Activated T-cell treated with anti-CD3 and anti-CD28 coated beads for 24 hours (primary cell): ENCODE data around the gene RPTOR.

Experiments used
- DNase-seq: peaks from one replicate; pipeline ENCODE4 v3.0.0-alpha.2; 2020; ENCODE audit warnings: low read depth

Gene RPTOR

DNA sequence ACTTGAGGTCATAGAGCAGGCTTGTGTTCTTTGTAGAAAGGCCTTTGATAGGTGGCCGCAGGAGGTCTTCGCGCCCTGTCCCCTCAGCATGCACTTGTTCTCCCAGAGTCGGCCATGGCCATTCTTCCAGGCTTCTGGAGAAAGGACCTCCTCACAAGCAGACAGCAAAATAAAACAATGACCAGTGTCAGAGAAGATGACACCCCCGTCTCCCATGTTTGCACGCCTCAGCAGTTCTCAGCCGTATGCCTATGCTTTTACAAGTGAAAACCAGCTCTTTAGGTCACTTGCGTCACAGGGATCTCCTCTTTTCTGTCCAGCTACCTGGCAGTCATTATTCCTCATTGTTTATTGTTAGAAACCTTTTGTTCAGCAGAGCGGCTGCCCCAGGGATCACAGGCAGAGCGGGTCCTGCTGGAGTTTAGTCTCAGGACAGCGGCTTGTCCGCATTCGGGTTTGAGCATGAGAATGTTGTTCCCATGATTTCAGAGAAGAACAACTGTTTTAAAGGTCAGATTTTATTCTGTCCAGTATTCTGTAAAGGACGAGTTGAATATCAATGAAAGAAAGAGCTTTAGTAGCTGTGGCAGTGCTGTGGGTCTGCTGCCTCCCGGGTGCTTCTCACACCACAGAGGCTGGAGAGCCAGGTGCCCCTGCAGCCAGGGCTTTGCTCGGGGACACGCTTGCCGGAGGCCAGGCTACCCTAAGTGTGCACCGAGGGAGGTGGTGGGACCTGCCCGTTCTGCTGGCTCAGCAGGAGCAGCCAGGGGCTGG is 123.9 kb downstream of the RPTOR start:
- no peak for DNase-seq

DNA sequence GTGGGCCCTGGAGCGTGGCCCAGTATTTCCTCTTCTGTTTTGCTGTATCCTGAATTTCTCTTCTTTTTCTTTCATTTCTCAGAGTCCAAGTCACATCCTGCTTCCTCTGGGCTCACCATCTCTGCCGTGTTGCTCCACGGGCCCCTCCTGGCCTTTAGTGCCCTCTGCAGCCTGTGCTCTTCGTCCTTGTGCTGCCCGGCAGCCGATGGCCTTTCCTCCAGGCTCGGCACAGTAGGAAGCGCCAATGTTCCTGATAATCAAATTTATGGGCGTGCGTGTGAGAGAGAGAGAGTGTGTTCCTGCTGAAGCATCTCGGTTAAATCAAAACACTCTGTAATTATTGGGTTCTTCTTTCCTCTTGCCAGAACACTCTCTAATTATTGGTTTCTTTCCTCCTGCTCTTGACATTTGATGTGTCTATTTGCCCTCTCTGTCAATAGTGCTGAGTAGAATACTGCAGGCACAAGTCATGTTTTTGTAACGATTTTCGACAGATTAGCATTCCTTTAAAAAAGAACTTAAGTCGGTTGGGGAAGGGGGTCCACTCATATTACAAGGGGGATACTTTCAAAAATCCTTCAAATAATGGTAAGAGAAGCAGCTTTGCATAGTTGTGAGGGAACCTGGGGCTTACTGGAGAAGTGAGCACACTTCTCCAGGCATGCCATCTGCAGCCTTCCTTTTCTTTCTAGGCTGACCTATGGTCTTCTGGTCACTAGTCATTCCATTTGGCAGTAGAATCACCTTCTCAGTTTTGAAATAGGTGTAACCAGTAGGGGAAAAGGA is 126.6 kb downstream of the RPTOR start:
- no peak for DNase-seq

DNA sequence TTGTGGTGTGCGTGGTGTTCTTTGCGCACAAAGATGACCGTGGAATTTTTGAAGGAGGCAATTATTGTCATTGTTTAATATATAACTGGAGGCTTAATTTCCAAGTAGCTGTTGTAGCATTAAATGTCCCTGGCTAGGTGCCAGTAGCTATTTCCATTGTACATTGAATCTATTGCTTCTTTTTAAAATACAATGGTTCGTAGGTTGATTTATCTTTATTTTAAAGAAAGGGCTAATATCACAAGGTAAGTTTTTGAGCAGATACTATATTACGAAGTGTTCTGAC is 127.1 kb downstream of the RPTOR start:
- no peak for DNase-seq

DNA sequence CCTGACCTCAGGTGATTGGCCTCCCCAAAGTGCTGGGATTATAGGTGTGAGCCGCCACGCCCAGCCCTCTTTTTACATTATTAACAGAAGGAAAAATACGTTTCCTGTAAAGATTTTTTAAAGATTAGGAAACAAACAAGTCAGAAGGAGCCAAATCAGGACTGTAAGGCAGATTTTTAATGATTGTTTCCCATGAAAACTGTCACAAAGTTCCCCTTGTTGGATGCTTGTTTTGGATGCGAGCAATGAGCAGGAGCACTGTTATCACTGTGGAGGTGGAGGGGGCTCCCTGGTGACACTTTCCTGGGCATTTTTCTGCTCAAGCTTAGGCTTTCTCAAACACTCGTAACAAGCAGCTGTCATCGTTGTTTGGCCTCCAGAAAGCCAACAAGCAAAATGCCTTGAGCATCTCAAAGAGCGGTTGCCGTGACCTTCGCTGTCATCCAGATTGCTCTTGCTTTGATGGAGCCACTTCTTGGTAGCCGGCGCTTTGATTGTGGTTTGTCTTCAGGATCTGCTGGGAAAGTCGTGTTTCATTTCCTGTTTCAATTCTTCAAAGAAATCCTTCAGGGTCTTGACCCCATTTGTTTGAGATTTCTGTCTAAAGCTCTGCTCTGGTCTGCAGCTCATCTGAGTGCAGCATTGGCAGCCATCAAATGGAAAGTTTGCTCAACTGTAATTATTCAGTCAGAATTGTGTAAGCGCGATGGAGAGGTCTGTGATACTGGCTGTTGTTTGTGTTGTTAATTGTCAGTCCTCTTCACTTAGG is 128.7 kb downstream of the RPTOR start:
- no peak for DNase-seq

- DNase-seq, result no peak
These were observed 130.9 kb downstream of the RPTOR start for GRCh38 chr17:80675438-80676095.

DNA sequence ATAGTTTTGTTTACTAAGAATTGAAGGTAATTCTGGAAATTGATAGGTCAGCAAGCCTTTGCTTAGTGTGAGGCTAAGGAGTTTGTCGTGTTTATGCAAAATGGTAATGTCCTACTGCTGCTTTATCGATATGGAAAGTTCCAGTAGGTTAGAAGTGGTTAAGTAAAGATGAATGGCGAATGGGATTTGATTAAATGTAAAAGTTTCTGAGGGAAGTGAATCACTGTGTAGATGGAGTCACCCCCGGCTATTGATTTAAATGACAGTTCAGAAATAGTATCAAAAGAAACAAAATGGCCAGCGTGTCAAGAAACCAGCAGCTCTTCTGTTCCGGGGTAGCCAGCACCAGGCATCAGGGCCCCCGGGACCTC is 131.4 kb downstream of the RPTOR start:
- DNase-seq, result no peak

DNA sequence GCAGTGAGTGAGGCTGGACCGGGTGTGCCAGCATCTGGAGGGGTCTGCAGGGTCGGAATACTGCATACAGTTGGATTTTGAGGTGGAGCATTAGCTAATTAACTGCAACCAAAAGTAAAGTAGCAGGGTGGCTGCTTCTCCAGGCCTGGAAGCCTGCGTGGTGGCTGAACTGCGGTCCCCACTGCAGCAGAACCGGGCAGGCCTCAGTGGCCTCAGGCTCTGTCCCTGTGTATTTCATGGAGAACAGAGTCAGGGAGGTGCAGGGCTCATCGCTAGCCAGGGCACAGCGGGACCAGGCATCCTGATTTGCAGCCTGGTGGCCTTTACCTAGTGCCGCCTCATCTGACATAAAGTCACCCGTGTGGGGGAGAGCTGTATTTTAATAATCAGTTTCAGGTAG is 131.9 kb downstream of the RPTOR start:
- no peak for DNase-seq

- DNase-seq, result no peak
These were observed 132.6 kb downstream of the RPTOR start for GRCh38 chr17:80677214-80677756.

- DNase-seq, result no peak
These were observed 135.2 kb downstream of the RPTOR start for GRCh38 chr17:80679816-80680215.

- DNase-seq, result no peak
These were observed 136.6 kb downstream of the RPTOR start for GRCh38 chr17:80681215-80681614.

DNA sequence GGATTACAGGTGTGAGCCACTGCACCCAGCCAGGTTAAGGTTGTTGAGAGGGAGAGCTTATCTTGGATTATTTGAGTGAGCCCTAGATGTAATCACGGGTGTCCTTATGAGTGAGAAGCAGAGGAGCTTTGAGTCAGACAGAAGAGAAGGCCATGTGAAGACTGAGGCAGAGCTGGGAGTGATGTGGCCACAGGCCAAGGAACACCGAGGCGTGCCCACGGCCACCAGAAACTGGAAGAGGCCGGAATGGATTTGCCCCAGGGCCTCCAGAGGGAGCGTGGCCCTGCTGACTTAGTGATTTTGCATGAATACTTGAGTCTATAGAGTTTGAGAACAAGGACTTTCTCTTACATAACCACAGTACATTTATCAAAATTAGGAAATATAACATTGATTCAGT is 137.7 kb downstream of the RPTOR start:
- no peak for DNase-seq

DNA sequence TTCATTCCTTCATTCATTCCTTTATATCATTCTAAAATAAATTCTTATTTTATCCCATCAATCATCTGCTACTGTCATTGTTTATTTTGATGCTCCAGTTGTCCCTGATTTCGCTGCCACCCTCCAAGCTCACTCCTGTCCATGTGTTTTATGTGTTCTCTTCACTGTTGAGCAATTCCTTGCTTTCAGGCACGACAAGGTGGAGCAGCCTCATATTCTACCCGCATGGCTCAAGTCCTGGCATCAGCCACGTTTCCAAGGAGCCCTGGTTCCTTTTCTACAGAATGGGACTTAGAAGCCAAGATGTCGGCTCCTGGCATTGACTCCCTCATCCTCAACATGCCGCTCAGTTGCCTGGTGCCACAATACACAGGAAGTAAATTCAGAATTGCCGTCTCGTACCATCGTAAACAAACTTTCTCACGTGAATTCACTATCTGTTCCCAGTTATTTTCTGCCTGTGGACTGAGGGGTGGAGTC is 139.0 kb downstream of the RPTOR start:
- no peak for DNase-seq

DNA sequence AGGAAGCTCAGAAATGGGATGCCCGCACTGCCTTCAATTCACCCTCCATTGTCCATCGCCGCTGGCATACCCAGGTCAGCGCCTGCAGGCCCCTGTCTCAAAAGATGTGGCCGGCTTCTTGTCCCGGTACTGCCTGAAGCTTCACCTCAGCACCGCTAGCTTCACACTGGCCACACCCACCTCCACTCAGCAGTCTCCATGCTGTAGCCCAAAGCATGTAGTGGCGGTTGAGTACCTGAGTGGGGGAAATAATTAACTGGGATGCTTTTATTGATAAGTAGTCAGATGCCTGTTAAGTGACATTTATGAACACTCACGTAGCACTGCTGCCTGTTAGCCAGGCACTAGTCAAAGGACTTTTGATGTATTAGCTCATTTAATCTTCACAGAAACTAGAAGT is 143.2 kb downstream of the RPTOR start:
- no peak for DNase-seq

GRCh38 chr17:80689129-80689619 is 144.5 kb downstream of the RPTOR start:
- no peak for DNase-seq

DNA sequence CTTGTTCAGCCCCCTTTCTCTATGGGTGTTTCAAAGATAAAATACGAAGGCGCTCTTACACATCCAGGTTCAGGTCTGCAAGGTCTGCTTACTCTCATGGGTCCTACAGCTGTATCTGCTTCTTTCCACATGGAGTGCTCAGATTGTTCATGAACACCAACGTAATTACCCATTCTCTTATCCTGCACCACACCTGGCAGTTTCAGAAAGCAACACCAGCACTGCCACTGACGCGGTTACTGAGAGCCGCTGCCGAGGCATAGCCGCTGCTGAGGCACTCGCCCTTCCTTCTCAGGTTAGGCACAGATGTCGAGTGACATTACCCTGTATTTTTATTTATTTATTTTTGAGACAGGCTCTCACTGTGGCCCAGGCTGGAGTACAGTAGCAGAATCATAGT is 147.1 kb downstream of the RPTOR start:
- DNase-seq, result no peak

DNA sequence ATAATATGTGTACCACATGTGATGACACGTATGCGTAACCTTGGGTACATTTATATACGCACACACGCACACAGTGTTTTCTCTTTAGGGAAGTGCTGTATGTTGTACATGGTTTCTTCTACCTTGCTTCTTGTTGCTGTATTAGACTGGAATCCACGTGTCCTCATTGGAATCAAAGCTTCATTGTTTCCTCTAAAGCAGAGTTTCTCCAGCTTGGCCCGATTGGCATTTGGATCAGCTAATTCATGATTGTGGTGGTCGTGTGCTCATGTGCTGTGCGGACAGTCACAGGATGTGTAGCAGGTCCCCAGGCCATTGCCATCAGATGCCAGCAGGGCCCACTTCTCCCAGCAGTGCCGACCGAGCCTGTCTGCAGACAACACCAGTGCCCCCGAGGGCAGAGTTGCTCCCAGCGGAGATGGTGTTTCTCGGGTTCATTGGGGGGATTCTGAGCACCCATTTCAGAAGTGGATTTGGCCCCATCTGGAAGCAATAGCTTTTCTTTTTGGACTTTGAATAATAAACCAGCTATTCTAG is 148.4 kb downstream of the RPTOR start:
- no peak for DNase-seq

DNA sequence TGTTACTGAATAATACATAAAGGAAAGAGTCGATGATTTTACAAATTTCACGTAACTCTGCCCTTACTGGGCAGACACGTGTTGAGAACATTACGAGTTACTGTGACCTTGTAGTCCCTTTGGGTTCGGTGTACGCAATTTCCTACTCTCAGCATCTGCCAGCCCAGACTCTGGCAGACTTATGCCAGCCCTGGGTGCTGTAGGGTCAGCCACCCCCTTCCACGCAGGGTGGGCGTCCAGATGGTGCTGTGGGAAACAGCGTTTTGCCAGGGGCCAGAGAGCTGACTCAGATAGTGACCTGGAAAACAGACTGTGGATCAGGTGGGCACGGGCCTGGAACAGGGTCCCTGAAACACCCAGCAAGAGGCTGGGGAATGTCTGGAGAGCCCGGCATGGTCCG is 148.9 kb downstream of the RPTOR start:
- no peak for DNase-seq

DNA sequence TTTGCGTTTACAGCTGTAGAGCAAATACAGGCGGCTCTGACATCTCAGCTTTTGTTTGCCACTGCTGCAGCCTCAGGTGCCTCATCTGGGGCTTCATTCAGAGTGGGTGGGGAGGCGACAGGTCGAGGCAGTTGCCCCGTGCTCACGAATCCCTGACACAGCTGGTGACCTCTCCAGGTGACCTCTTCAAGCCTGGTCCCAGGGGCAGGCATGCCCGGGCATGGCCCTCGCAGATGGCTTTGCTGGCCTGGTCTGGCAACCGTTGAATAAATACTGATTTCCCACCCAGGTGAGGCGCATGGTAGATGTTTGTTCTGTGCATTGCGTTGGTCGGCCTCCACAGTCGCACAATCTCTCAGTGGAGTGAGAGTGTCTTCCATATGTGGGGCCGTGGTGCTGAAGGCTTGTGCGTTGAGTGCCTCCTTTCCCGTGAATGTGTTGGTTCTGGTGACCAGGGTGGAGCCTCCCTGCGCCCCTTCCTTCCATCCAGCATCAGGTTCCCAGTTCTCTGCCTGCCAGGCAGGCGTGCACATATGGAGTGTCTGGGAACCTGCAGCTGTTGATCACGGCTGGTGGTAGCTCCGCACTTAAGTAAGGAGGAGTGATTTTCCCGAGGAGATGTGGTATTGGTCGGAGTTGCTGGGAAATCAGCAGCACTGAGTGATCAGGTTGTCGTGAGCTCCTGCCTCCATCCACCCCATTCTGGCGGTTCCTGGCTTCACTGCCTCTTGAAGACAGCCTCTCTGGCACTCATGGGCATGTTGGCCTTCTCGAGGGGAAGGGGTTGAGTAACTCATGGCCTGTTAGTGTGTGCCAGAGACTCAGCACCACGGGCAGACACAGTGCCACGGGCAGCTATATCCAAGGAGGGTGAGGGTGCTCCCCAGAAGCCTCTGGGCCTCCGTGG is 149.7 kb downstream of the RPTOR start:
- DNase-seq, result no peak

GRCh38 chr17:80694992-80695912 is 150.6 kb downstream of the RPTOR start:
- no peak for DNase-seq

- no peak for DNase-seq
These were observed 151.3 kb downstream of the RPTOR start for GRCh38 chr17:80695979-80696378.
